ENCODE measurements around the gene DDX52. TPM values are rescaled to one million over a fixed set of nuclear protein-coding genes. Genes with fewer than 3 reads are reported as not detected.

The DDX52 gene
- total RNA-seq, 1 donor from 2014 or later = 49.4 TPM

DNA sequence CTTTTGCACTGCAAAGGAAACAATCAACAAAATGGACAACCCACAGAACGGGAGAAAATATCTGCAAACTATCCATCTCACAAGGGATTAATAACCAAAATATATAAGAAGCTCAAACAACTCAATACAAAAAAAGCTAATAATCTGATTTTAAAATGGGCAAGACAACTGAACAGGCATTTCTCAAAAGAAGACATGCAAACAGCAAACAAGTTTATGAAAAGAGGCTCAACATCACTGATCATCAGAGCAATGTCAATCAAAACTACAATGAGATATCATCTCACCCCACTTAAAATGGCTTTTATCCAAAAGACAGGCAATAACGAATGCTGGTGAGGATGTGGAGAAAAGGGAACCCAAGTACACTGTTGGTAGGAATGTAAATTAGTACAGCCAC lies 68.8 kb downstream of the DDX52 start:
- Mint-ChIP-seq H3K4me3 (no peak overlapping the region), H3K36me3 (peaks cover 40% of the 10 kb centered on the region), H3K27me3 (no peaks in the 10 kb centered on the region), H3K9me3 (peaks cover 7% of the 10 kb centered on the region), H3K27ac (no peak overlapping the region), H3K4me1 (ENCODE audit: unreplicated experiment) (no peaks in the 10 kb centered on the region)
- TF ChIP-seq, protein P1, sequence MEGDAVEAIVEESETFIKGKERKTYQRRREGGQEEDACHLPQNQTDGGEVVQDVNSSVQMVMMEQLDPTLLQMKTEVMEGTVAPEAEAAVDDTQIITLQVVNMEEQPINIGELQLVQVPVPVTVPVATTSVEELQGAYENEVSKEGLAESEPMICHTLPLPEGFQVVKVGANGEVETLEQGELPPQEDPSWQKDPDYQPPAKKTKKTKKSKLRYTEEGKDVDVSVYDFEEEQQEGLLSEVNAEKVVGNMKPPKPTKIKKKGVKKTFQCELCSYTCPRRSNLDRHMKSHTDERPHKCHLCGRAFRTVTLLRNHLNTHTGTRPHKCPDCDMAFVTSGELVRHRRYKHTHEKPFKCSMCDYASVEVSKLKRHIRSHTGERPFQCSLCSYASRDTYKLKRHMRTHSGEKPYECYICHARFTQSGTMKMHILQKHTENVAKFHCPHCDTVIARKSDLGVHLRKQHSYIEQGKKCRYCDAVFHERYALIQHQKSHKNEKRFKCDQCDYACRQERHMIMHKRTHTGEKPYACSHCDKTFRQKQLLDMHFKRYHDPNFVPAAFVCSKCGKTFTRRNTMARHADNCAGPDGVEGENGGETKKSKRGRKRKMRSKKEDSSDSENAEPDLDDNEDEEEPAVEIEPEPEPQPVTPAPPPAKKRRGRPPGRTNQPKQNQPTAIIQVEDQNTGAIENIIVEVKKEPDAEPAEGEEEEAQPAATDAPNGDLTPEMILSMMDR (conservative IDR thresholded peaks at IDR 0.05) = no peak
- no peak for DNase-seq (ENCODE audit: extremely low spot score, unreplicated experiment)

DNA sequence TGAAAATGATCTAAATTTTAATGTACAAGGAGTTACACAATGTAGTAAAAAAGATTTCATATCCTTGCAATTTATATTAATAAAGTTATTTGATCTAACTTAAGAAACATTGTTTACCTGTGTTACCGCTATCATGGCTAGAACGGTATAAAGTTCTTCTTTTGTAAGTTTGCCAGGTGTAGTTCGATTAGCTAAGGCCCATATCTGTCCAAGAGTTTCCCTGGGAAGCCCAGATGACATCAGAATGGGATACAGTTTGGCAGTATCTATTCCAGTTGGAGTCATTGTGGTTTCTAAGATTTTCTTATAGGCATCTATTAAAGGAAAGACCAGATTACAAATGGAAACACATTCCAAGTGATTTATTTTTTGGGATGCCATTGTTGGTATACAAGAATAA lies 71.6 kb downstream of the DDX52 start:
- Mint-ChIP-seq H3K27ac (no peak overlapping the region), H3K4me1 (ENCODE audit: unreplicated experiment) (no peaks in the 10 kb centered on the region), H3K9me3 (peaks cover 7% of the 10 kb centered on the region), H3K4me3 (no peak overlapping the region), H3K36me3 (peaks cover 44% of the 10 kb centered on the region), H3K27me3 (no peaks in the 10 kb centered on the region)
- TF ChIP-seq, protein P1 (conservative IDR thresholded peaks at IDR 0.05) = no peak
- no peak for DNase-seq (ENCODE audit: extremely low spot score, unreplicated experiment)

DNA sequence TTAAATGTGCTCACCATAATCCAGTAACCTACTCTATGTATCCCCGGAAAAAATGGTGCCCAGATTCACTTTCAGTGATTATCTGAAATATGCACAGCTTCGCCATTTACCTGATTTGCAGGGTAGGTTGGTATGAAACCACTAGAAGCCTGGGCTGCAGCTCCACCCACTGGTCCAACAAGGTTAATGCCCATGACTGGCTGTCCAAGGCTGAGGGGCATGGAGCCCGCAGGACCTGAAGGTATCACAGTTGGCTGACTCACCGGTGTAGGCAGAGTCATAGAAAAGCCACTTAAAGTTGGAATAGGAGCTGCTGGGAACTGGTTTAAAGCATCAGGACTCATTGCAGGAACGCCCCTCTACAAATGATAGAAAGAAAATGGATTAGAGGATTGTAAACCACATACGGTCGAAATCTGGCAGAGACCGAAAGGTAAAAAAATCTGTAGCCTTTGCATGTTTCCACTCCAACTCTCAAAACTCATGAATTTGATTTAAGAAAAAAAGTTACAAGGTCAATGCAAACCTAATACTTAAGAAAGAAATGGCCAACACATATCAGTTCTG lies 72.6 kb downstream of the DDX52 start:
- DNase-seq (ENCODE audit: extremely low spot score, unreplicated experiment) = no peak
- H3K36me3 Mint-ChIP-seq = peaks cover 42% of the 10 kb centered on the region
- H3K4me3 Mint-ChIP-seq = no peak overlapping the region
- no peaks in the 10 kb centered on the region for H3K27me3 Mint-ChIP-seq
- no peak overlapping the region for H3K27ac Mint-ChIP-seq
- TF ChIP-seq, protein P1 (conservative IDR thresholded peaks at IDR 0.05) = peak; percentile 68
- no peaks in the 10 kb centered on the region for H3K4me1 Mint-ChIP-seq (ENCODE audit: unreplicated experiment)
- peaks cover 7% of the 10 kb centered on the region for H3K9me3 Mint-ChIP-seq

DNA sequence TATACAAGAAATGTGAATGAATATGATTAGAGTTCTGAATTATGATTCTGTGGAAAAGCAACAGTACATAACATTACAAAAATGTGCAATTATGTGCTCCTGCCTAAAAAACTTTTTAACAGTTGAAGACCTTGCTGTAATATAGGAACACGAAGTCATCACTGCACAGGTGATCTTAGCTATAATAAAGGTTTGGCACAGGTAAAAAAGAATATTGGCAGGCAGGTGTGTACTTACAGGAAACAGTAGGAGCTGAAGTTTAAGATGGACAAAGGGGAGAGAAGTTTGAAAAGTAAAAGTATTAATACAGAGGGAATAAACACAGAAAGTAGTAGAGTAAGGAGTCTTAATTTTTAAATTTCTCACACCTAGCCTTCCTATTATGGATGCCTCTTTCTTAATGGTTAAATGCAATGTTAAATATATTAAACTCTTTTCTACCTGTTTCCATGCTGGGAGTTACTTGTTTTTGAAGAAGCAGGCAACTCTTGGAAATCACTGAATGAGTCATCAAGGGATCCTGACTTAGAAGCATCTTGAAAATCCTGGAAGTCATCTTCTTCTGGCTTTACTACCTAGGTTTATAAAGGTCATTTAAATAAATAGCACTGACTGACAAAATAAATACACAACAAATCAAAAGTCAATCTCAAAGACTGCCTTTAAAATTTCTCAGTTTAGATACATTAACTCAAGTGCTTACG lies 74.7 kb downstream of the DDX52 start:
- Mint-ChIP-seq H3K27me3 (no peaks in the 10 kb centered on the region), H3K4me3 (no peak overlapping the region), H3K36me3 (peaks cover 39% of the 10 kb centered on the region), H3K9me3 (no peaks in the 10 kb centered on the region), H3K27ac (no peak overlapping the region), H3K4me1 (ENCODE audit: unreplicated experiment) (no peaks in the 10 kb centered on the region)
- DNase-seq (ENCODE audit: extremely low spot score, unreplicated experiment) = no peak
- TF ChIP-seq, protein P1 (conservative IDR thresholded peaks at IDR 0.05) = no peak

DNA sequence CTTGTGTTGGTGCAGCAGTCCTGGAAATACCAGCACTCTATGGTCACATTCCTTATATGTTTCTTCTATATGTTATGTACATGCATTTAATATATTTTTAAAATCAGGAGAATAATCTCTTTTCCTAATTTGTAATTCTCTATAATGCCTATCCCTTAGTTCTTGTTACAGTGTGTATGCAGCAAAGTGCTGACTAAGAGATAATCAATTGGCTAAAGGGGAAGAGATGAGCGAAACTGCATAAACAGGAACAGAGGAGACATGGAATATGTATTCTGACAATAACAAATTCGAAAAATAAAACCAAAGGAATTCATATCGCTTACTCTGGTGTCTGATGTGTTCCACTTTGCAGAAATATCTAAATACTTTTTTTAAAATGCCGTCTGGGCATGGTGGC lies 75.7 kb downstream of the DDX52 start:
- Mint-ChIP-seq H3K9me3 (no peaks in the 10 kb centered on the region), H3K4me3 (no peak overlapping the region), H3K27me3 (no peaks in the 10 kb centered on the region), H3K36me3 (peaks cover 32% of the 10 kb centered on the region), H3K4me1 (ENCODE audit: unreplicated experiment) (no peaks in the 10 kb centered on the region), H3K27ac (no peak overlapping the region)
- no peak for DNase-seq (ENCODE audit: extremely low spot score, unreplicated experiment)
- TF ChIP-seq, protein P1 (conservative IDR thresholded peaks at IDR 0.05) = no peak

All from type B pancreatic cell (in vitro differentiated cells).